Naive thymus-derived CD8-positive, alpha-beta T cell (primary cell): ENCODE results near the gene TPH2. TPM values are rescaled to one million over a fixed set of nuclear protein-coding genes. Genes with fewer than 3 reads are reported as not detected.

Experiments used
- ATAC-seq, 2 donors: fragments of 150-1000 bp; cut with Tn5 transposase in 1 of 2; sonication (Bioruptor Pico), chemical (Tn5 transposase) in 1 of 2; 1 replicate in 1 of 2; 2 replicates in 1 of 2; pipeline ENCODE4 v1.10.0; 2021; ENCODE audit warnings: mild to moderate bottlenecking in 2 of 2, moderate library complexity in 2 of 2
- POLR2A ChIA-PET: fragments of 350-600 bp; sonication (Branson Sonifier 250); formaldehyde crosslinking; loops from one replicate; lab custom pipeline; 2021; ENCODE audit warnings: antibody characterized with exemption; lab: Charles Lee
- DNase-seq, 10 donors: peaks; one replicate each; pipeline versions ENCODE4 v3.0.0 to v3.0.0-alpha.2; 2020 to 2022
- H3K27ac Mint-ChIP-seq, 10 donors: one replicate each; pipeline ENCODE4 v1.8.0; 2020 to 2022; ENCODE audit warnings: mild to moderate bottlenecking in 10 of 10, mixed read lengths in 10 of 10, moderate library complexity in 4 of 10, inconsistent platforms in 1 of 10
- H3K27me3 Mint-ChIP-seq, 5 donors: one replicate each; pipeline ENCODE4 v1.8.0; 2021 to 2022; ENCODE audit warnings: mixed read lengths in 5 of 5
- H3K36me3 Mint-ChIP-seq, 3 donors: one replicate each; pipeline ENCODE4 v1.8.0; 2020 to 2022; ENCODE audit warnings: mixed read lengths in 3 of 3, mild to moderate bottlenecking in 2 of 3, inconsistent platforms in 1 of 3
- H3K4me1 Mint-ChIP-seq, 4 donors: one replicate each; pipeline ENCODE4 v1.8.0; 2021 to 2022; ENCODE audit warnings: mixed read lengths in 4 of 4
- H3K4me3 Mint-ChIP-seq, 10 donors: one replicate each; pipeline ENCODE4 v1.8.0; 2020 to 2022; ENCODE audit warnings: mild to moderate bottlenecking in 10 of 10, mixed read lengths in 10 of 10, moderate library complexity in 6 of 10, inconsistent platforms in 1 of 10
- H3K9me3 Mint-ChIP-seq, 9 donors: one replicate each; pipeline ENCODE4 v1.8.0; 2020 to 2022; ENCODE audit warnings: mixed read lengths in 9 of 9, mild to moderate bottlenecking in 3 of 9, inconsistent platforms in 1 of 9, moderate library complexity in 1 of 9
- polyA plus RNA-seq, 3 donors: library from polyadenylated mRNA; unstranded; fragments of 300-500 nt; fragmentation: Illumina TruSeq; gene quantifications; one replicate each; pipeline ENCODE4 v1.2.3, GENCODE V29; 2021
- total RNA-seq, 8 experiments: library from RNA in 2 of 8; stranded (reverse) in 2 of 8; gene quantifications; one replicate each; pipeline ENCODE4 v1.2.3 and lab custom pipeline; 2021 to 2026

Gene TPH2
- total and polyA plus RNA-seq, 5 experiments from 2014 or later = not detected

GRCh38 chr12:72018036-72018435, 79.4 kb downstream of the TPH2 start:
- POLR2A ChIA-PET = no interaction called here
- ATAC-seq (no peak), DNase-seq (no peak)
- Mint-ChIP-seq H3K9me3 (no peaks in the 10 kb centered on the region), H3K4me1 (no peaks in the 10 kb centered on the region), H3K27ac (no peak overlapping the region), H3K36me3 (no peaks in the 10 kb centered on the region), H3K27me3 (peaks cover 10 to 21% (median 18%) of the 10 kb centered on the region in 5 donors), H3K4me3 (no peak overlapping the region)

DNA sequence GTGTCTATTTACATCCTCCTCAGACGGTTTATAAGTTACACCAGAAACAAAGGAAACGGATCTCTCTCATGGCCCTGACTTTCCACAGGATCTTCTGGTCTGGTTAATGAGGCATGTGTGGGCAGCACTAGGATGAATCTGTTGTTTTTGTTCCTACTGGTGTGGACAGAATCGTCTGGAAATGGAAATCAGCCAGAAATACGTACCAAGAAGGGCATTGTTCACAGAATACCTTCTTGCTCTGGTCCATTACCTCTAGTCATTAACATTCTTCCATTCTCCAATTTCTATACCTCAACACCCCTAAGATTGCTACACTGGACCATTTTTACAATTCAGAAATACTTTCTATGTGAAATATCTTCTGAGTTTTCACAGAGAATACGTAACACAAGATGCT, 86.0 kb downstream of the TPH2 start:
- peaks cover 6 to 29% (median 9%) of the 10 kb centered on the region in 5 donors for H3K27me3 Mint-ChIP-seq
- DNase-seq (no peak), ATAC-seq (no peak)
- H3K36me3 Mint-ChIP-seq = no peaks in the 10 kb centered on the region
- no peak overlapping the region for H3K4me3 Mint-ChIP-seq
- POLR2A ChIA-PET = no interaction called here
- H3K27ac Mint-ChIP-seq = no peak overlapping the region
- H3K4me1 Mint-ChIP-seq = no peaks in the 10 kb centered on the region
- H3K9me3 Mint-ChIP-seq = no peaks in the 10 kb centered on the region

DNA sequence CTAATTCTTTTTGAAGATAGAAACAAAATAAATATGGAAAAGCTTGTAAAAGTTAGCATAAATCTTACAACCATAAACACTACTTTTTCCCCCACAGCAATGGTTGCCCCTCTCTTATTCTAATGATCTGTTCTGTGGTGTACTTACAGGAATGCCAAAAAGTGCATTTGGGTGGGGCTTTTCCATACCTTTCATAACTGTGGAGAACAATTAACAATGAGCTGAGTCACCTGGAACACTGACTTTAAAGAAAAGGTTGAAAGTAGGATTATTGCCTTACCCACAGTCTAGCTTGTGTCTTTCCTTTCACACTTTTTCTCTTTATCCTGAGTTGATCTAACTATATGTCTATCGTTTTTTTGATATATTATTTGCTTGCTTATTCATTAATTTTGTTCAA, 86.9 kb downstream of the TPH2 start:
- no peak overlapping the region for H3K27ac Mint-ChIP-seq
- no peaks in the 10 kb centered on the region for H3K36me3 Mint-ChIP-seq
- POLR2A ChIA-PET = no interaction called here
- ATAC-seq (no peak), DNase-seq (no peak)
- no peaks in the 10 kb centered on the region for H3K4me1 Mint-ChIP-seq
- H3K27me3 Mint-ChIP-seq = peaks cover 3 to 24% (median 8%) of the 10 kb centered on the region in 5 donors
- H3K9me3 Mint-ChIP-seq = no peaks in the 10 kb centered on the region
- H3K4me3 Mint-ChIP-seq = no peak overlapping the region

DNA sequence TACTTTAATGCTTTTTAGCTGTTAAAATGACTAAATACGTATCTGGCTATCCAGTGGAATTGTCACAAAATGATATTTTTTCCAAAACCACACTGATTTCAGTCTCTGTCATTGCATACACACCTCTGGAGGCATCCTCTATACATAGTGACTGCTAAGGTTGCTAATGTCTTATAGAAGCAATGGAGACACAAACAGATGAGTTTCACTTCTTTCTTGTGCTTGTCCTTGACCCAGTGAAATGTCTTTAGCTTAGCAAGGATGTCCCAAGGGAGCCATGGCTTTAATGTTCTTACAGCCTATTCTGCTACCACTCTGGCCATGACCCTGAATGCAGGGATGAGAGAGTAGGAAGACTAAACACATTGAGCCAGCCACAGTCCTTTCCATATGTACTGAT, 90.3 kb downstream of the TPH2 start:
- Mint-ChIP-seq H3K4me3 (no peak overlapping the region), H3K9me3 (no peaks in the 10 kb centered on the region), H3K36me3 (no peaks in the 10 kb centered on the region), H3K27me3 (peaks cover 1 to 34% (median 3%) of the 10 kb centered on the region in 5 donors), H3K4me1 (no peaks in the 10 kb centered on the region), H3K27ac (no peak overlapping the region)
- POLR2A ChIA-PET = no interaction called here
- DNase-seq = no peak
- no peak for ATAC-seq

GRCh38 chr12:72030277-72030676, 91.6 kb downstream of the TPH2 start:
- ATAC-seq (no peak), DNase-seq (no peak)
- Mint-ChIP-seq H3K9me3 (no peaks in the 10 kb centered on the region), H3K27me3 (peaks cover 2 to 40% (median 5%) of the 10 kb centered on the region in 5 donors), H3K4me1 (no peaks in the 10 kb centered on the region), H3K4me3 (no peak overlapping the region), H3K27ac (no peak overlapping the region), H3K36me3 (no peaks in the 10 kb centered on the region)
- POLR2A ChIA-PET = no interaction called here

- H3K4me1 Mint-ChIP-seq = no peaks in the 10 kb centered on the region
- POLR2A ChIA-PET = no interaction called here
- no peak overlapping the region for H3K4me3 Mint-ChIP-seq
- H3K36me3 Mint-ChIP-seq = no peaks in the 10 kb centered on the region
- no peaks in the 10 kb centered on the region for H3K9me3 Mint-ChIP-seq
- peaks cover 6 to 48% (median 10%) of the 10 kb centered on the region in 5 donors for H3K27me3 Mint-ChIP-seq
- no peak for ATAC-seq
- H3K27ac Mint-ChIP-seq = no peak overlapping the region
- no peak for DNase-seq
These were observed 92.4 kb downstream of the TPH2 start for GRCh38 chr12:72031066-72031465.

DNA sequence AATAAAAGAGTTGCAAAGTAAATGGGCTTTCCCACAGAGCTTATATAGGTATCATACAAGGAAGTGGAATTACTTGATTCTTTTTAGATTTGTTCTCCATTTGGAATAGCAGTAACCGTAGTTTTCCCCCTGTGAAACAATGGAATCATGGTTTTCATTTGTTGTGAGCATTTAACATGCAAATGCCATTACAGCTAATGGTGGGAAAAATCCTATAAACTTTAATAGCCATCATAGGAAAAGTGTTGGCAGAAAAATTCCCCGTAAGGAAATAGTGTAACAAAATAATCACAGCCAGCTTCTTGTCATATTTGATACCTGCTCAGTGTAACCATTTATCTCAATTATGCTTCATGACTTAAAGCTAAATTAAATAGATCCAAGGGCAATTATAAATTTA, 95.3 kb downstream of the TPH2 start:
- Mint-ChIP-seq H3K9me3 (peaks cover 0 to under 1% (median 0%) of the 10 kb centered on the region in 9 donors), H3K27ac (no peak overlapping the region), H3K4me3 (no peak overlapping the region), H3K27me3 (peaks cover 5 to 45% (median 10%) of the 10 kb centered on the region in 5 donors), H3K36me3 (no peaks in the 10 kb centered on the region), H3K4me1 (no peaks in the 10 kb centered on the region)
- ATAC-seq (no peak), DNase-seq (no peak)
- POLR2A ChIA-PET = no interaction called here

DNA sequence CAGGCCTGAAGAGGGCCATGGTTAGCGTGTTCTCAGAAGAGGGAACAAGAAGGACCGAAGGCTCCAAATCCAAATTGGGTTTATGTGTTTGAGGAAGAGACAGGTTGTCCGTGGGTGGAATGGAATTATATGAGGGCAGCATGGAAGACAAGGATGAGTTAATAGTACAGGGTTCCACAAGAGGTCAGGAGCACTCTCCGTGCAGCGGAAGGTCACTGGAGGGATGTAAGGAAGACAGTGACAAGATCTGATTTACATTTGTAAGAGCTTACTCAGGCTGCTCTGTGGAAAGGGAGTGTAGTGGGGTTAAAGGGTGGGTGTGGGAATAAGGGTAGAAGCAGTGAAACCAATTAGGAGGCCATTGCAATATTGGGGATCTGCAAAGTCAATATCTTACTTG, 97.0 kb downstream of the TPH2 start:
- ATAC-seq (no peak), DNase-seq (no peak)
- Mint-ChIP-seq H3K27me3 (peaks cover 5 to 29% (median 10%) of the 10 kb centered on the region in 5 donors), H3K27ac (no peak overlapping the region), H3K36me3 (no peaks in the 10 kb centered on the region), H3K4me3 (no peak overlapping the region), H3K9me3 (peaks cover 0 to 12% (median 0%) of the 10 kb centered on the region in 9 donors), H3K4me1 (no peaks in the 10 kb centered on the region)
- POLR2A ChIA-PET = no interaction called here

DNA sequence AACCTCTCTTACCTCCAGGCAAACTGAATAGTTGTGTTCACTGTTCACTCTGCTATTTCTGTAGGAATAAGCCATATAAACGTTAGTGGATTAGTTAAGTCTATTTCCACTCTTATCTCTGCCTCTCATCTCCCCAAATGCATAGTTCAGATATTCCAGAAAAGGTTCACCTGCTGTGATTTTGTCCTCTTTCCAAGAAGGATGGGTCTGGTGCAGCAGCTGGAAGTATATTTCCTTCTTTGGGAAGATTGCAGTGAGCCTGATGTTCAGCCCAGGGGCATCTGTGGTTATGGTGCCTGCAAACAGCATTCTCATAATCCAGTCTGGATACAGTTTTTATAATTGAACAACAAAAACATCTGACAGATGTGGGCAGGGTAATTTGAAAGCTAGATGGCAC, 97.7 kb downstream of the TPH2 start:
- no peaks in the 10 kb centered on the region for H3K4me1 Mint-ChIP-seq
- DNase-seq = no peak

GRCh38 chr12:72037006-72037795, 98.6 kb downstream of the TPH2 start:
- H3K36me3 Mint-ChIP-seq = no peaks in the 10 kb centered on the region
- H3K27me3 Mint-ChIP-seq = peaks cover 5 to 17% (median 10%) of the 10 kb centered on the region in 5 donors
- no peak overlapping the region for H3K27ac Mint-ChIP-seq
- ATAC-seq = no peak
- DNase-seq = no peak
- H3K4me1 Mint-ChIP-seq = no peaks in the 10 kb centered on the region
- POLR2A ChIA-PET = no interaction called here
- peaks cover 0 to 12% (median 0%) of the 10 kb centered on the region in 9 donors for H3K9me3 Mint-ChIP-seq
- H3K4me3 Mint-ChIP-seq = no peak overlapping the region

More for the DNA sequence above, 97.7 kb downstream of the TPH2 start:
- no peak for ATAC-seq
- Mint-ChIP-seq H3K36me3 (no peaks in the 10 kb centered on the region), H3K27me3 (peaks cover 5 to 25% (median 10%) of the 10 kb centered on the region in 5 donors), H3K27ac (peak overlapping the region in 1 of 10 donors; percentile 40), H3K4me3 (no peak overlapping the region), H3K9me3 (peaks cover 0 to 12% (median 0%) of the 10 kb centered on the region in 9 donors)
- POLR2A ChIA-PET = no interaction called here

DNA sequence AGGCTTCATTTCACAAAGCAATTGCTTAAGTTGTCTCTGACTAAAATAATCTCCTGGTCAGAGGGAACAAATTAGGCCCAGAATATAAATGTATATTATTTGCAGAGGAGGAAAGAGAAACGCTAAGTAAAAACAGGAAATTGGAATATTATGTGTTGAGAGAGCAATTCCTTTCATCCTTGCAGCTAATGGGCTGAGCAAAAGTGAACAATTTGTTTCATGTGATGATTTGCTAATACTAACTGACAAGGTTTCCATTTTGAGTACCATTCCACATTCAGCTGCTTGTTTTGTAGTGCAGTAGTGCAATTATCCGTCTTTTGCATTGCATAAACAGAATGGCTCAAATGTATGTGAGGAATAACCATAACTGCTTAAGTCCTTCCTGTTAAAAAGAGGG, 103.2 kb downstream of the TPH2 start:
- Mint-ChIP-seq H3K27ac (no peak overlapping the region), H3K4me1 (no peaks in the 10 kb centered on the region), H3K36me3 (no peaks in the 10 kb centered on the region), H3K27me3 (peaks cover 1 to 13% (median 3%) of the 10 kb centered on the region in 5 donors), H3K9me3 (peaks cover 0 to 12% (median 0%) of the 10 kb centered on the region in 9 donors), H3K4me3 (no peak overlapping the region)
- POLR2A ChIA-PET = no interaction called here
- ATAC-seq = no peak
- no peak for DNase-seq

GRCh38 chr12:72053604-72054003, 115.0 kb downstream of the TPH2 start:
- Mint-ChIP-seq H3K27ac (no peak overlapping the region), H3K4me3 (no peak overlapping the region), H3K36me3 (no peaks in the 10 kb centered on the region), H3K27me3 (peaks cover 0 to 13% (median 5%) of the 10 kb centered on the region in 5 donors), H3K4me1 (no peaks in the 10 kb centered on the region), H3K9me3 (peaks cover 0 to 11% (median 0%) of the 10 kb centered on the region in 9 donors)
- DNase-seq (no peak), ATAC-seq (no peak)
- POLR2A ChIA-PET = no interaction called here

DNA sequence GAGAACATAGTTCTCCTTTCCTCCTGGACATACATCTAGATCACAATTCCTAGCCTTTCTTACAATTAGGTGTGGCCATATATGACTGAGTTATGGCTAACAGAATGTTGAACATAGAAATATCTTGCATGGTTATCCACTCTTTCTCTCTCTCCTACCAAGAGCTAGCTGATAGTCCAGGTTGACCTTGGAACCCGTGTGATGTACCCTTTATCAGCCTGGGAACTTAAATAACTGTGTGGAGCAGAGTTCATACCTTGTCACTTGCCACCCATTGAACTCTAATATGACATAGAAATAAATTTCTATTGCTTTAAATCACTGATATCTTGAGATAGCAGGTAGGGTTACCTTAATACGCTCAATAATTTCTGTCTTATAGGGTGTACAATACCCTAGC, 115.9 kb downstream of the TPH2 start:
- Mint-ChIP-seq H3K9me3 (peaks cover 0 to 15% (median 0%) of the 10 kb centered on the region in 9 donors), H3K27ac (no peak overlapping the region), H3K27me3 (peaks cover 1 to 14% (median 2%) of the 10 kb centered on the region in 5 donors), H3K4me1 (no peaks in the 10 kb centered on the region), H3K4me3 (no peak overlapping the region), H3K36me3 (no peaks in the 10 kb centered on the region)
- POLR2A ChIA-PET = no interaction called here
- DNase-seq = no peak
- ATAC-seq = no peak
